Psoas muscle (tissue), 8 donors: Measurements from ENCODE around the gene KAZN. TPM values are rescaled to one million over a fixed set of nuclear protein-coding genes. Genes with fewer than 3 reads are reported as not detected.

ENCODE experiments used
- ATAC-seq, 4 donors: fragments of 200-7000 bp; cut with Tn5 transposase; one replicate each; pipeline ENCODE4 v1.9.1; 2020; ENCODE audit warnings: moderate library complexity in 3 of 4, mild to moderate bottlenecking in 2 of 4
- DNase-seq, 2 donors: peaks; one replicate each; pipeline ENCODE4 v3.0.0-alpha.2; 2020
- H3K27ac ChIP-seq: fragments of 200-600 bp; one replicate; pipeline ENCODE4 v1.8.0; 2022
- H3K27me3 ChIP-seq, 3 donors: fragments of 200-600 bp in 1 of 3; one replicate each; pipeline versions ENCODE4 v1.6.1 to v1.8.0; 2013 to 2022; ENCODE audit warnings: low read length in 2 of 3, mild to moderate bottlenecking in 2 of 3, moderate library complexity in 1 of 3; ENCODE audit not compliant: insufficient read depth in 3 of 3
- H3K36me3 ChIP-seq, 2 donors: fragments of 200-600 bp in 1 of 2; one replicate each; pipeline versions ENCODE4 v1.6.1 to v1.8.0; 2013 to 2022; ENCODE audit warnings: low read depth in 1 of 2, mild to moderate bottlenecking in 1 of 2, moderate library complexity in 1 of 2; ENCODE audit not compliant: insufficient read depth in 1 of 2
- H3K4me1 ChIP-seq: fragments of 200-600 bp; one replicate; pipeline ENCODE4 v1.8.0; 2022
- H3K4me3 ChIP-seq: fragments of 200-600 bp; one replicate; pipeline ENCODE4 v1.8.0; 2022; ENCODE audit warnings: mild to moderate bottlenecking
- H3K9me3 ChIP-seq: fragments of 200-600 bp; one replicate; pipeline ENCODE4 v1.8.0; 2022
- WGBS, 3 donors: extraction: QIAGEN DNeasy Blood & Tissue Kit; methylation state at CpG; one replicate each; pipeline versions ENCODE4 v1.1.6 to v1.1.7; 2013; 5-methylcytosine and 5-hydroxymethylcytosine counted together
- intact Hi-C, 2 donors: fragments of 100-400 bp; cut with DNase I; formaldehyde crosslinking; loops; one replicate each; pipeline versions ENCODE4 v1.11.0 to v1.14.2; 2022
- polyA plus RNA-seq, 3 donors: library from polyadenylated mRNA; stranded (reverse); fragments of 200-250 nt; gene quantifications; one replicate each; pipeline ENCODE4 v1.2.3, GENCODE V29; 2013
- total RNA-seq, 4 donors: library from RNA; stranded (reverse); fragmentation: NEBNext Ultra II Directional in 2 of 4; extraction: Animal tissue kit (Norgen Biotek cat#: 25700) in 2 of 4; gene quantifications; one replicate each; pipeline versions ENCODE4 v1.2.1 to v1.2.4, GENCODE V29; 2021 to 2023
- TF ChIP-seq, protein P1 (sequence below): fragments of 200-600 bp; IDR thresholded peaks from one replicate; pipeline ENCODE4 v1.8.0; 2022; ENCODE audit warnings: antibody characterized with exemption
- donor health status: healthy with polysubstance abuse.
- donor health status: DM: no; HTN: no; CAD: no; lungs with moderate emphysema.
- donor health status: Bipolar disorder and iron deficiency.
- donor health status: healthy.
- donor health status: DM: yes; HTN: yes; CAD: no.
- donor health status: DM: no; HTN: no; CAD: no.
- donor health status: DM: no; HTN: no; CAD: no.
- donor health status: DM: yes; HTN: yes; CAD: no.

The KAZN gene
- total and polyA plus RNA-seq, 7 donors, result 0.23 to 2.3 (median 0.97) TPM

- WGBS, 3 donors, result 56 to 62% (median 59%) methylated on average over 2 of the region's 2 CpGs
- Histone ChIP-seq H3K27ac (no peak overlapping the region), H3K4me3 (no peak overlapping the region), H3K36me3 (no peaks in the 10 kb centered on the region), H3K4me1 (no peaks in the 10 kb centered on the region), H3K27me3 (peaks cover 0 to 1% (median 0%) of the 10 kb centered on the region in 3 donors), H3K9me3 (no peaks in the 10 kb centered on the region)
- no peak for ATAC-seq
- TF ChIP-seq, protein P1, sequence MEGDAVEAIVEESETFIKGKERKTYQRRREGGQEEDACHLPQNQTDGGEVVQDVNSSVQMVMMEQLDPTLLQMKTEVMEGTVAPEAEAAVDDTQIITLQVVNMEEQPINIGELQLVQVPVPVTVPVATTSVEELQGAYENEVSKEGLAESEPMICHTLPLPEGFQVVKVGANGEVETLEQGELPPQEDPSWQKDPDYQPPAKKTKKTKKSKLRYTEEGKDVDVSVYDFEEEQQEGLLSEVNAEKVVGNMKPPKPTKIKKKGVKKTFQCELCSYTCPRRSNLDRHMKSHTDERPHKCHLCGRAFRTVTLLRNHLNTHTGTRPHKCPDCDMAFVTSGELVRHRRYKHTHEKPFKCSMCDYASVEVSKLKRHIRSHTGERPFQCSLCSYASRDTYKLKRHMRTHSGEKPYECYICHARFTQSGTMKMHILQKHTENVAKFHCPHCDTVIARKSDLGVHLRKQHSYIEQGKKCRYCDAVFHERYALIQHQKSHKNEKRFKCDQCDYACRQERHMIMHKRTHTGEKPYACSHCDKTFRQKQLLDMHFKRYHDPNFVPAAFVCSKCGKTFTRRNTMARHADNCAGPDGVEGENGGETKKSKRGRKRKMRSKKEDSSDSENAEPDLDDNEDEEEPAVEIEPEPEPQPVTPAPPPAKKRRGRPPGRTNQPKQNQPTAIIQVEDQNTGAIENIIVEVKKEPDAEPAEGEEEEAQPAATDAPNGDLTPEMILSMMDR, result no peak
- DNase-seq, result no peak
- intact Hi-C loops, result no loop called here
Measured at GRCh38 chr1:14725695-14726094, 127.2 kb downstream of the KAZN start.

DNA sequence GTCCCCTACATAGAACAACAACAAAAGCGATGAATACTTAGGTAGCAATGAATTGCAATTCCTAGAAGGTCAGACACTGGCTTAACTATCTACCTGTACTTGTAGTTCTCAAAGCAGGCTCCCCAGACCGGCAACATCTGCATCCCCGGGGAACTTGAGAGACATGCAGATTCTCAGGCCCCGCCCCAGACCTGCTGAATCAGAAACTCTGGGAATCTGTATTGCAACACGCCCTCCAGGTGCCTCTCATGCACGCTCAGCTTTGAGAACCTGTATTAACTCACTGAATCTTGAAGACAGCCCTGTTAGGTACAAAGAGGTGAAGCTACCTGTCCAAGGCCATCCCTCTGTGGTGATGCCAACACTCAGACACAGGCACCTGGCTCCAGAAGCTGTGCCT lies 128.1 kb downstream of the KAZN start:
- Histone ChIP-seq H3K27me3 (peaks cover 0 to 1% (median 0%) of the 10 kb centered on the region in 3 donors), H3K4me3 (no peak overlapping the region), H3K27ac (no peak overlapping the region), H3K4me1 (no peaks in the 10 kb centered on the region), H3K9me3 (no peaks in the 10 kb centered on the region), H3K36me3 (no peaks in the 10 kb centered on the region)
- WGBS, 3 donors, result 80 to 86% (median 86%) methylated on average over 6 of the region's 6 CpGs
- TF ChIP-seq, protein P1, result no peak
- intact Hi-C loops, result no loop called here
- ATAC-seq (no peak), DNase-seq (no peak)

GRCh38 chr1:14728516-14728915 lies 130.0 kb downstream of the KAZN start:
- DNase-seq, result no peak

DNA sequence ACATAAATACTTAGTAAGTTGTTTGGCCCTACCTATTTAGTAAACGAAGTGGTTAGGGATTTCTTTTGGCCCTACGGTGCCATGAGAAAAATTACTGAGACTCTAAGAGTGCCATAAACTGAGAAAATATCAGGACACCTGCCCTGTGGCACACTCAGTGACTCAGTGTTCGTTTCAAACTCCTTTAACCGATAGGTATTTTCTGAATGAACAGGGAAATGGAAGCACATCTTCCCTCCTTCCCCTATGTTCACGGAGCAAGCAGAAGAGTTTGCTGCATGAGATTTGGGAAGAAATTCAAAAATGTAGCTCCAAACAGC lies 134.2 kb downstream of the KAZN start:
- ATAC-seq, result no peak
- H3K9me3 ChIP-seq, result no peaks in the 10 kb centered on the region
- TF ChIP-seq, protein P1, result no peak
- intact Hi-C loops, result no loop called here
- DNase-seq, result no peak
- H3K27me3 ChIP-seq, result peaks cover 0 to 14% (median 3%) of the 10 kb centered on the region in 3 donors
- H3K4me1 ChIP-seq, result no peaks in the 10 kb centered on the region
- no peak overlapping the region for H3K27ac ChIP-seq
- H3K4me3 ChIP-seq, result no peak overlapping the region
- 53 to 58% (median 53%) methylated on average over 5 of the region's 5 CpGs for WGBS, 3 donors
- no peaks in the 10 kb centered on the region for H3K36me3 ChIP-seq

More at GRCh38 chr1:14728516-14728915, 130.0 kb downstream of the KAZN start:
- TF ChIP-seq, protein P1, result no peak
- Histone ChIP-seq H3K4me3 (no peak overlapping the region), H3K36me3 (no peaks in the 10 kb centered on the region), H3K9me3 (no peaks in the 10 kb centered on the region), H3K4me1 (no peaks in the 10 kb centered on the region), H3K27ac (no peak overlapping the region), H3K27me3 (peaks cover 0 to 6% (median 2%) of the 10 kb centered on the region in 3 donors)
- no peak for ATAC-seq
- intact Hi-C loops, result no loop called here
- 66 to 74% (median 74%) methylated on average over 7 of the region's 7 CpGs for WGBS, 3 donors

GRCh38 chr1:14733048-14733778 lies 134.7 kb downstream of the KAZN start:
- DNase-seq (no peak), ATAC-seq (no peak)
- Histone ChIP-seq H3K4me3 (no peak overlapping the region), H3K27me3 (peaks cover 0 to 19% (median 2%) of the 10 kb centered on the region in 3 donors), H3K4me1 (no peaks in the 10 kb centered on the region), H3K9me3 (no peaks in the 10 kb centered on the region), H3K27ac (no peak overlapping the region), H3K36me3 (no peaks in the 10 kb centered on the region)
- 16 to 22% (median 17%) methylated on average over 21 of the region's 21 CpGs for WGBS, 3 donors
- intact Hi-C loops, result no loop called here
- TF ChIP-seq, protein P1, result no peak
